ENCODE results near the gene CDH15.
"Not testable (repeated sequence)": the region's sequence is repeated elsewhere in the genome, so short reads cannot be mapped to it uniquely, and the experiment has no call there.

Gene CDH15

GRCh38 chr16:89159066-89159849 lies 12.3 kb upstream of the CDH15 start:
- no peak overlapping the region for H3K4me3 Mint-ChIP-seq
- H3K27ac Mint-ChIP-seq, result no peak overlapping the region
- H3K36me3 Mint-ChIP-seq, result no peaks in the 10 kb centered on the region
- H3K27me3 Mint-ChIP-seq, result peaks cover 15% of the 10 kb centered on the region
- H3K4me1 Mint-ChIP-seq, result peaks cover 45% of the 10 kb centered on the region
- ATAC-seq, result no peak
- no peaks in the 10 kb centered on the region for H3K9me3 Mint-ChIP-seq

- Mint-ChIP-seq H3K27me3 (peaks cover 18% of the 10 kb centered on the region), H3K9me3 (no peaks in the 10 kb centered on the region), H3K36me3 (no peaks in the 10 kb centered on the region), H3K27ac (no peak overlapping the region), H3K4me3 (no peak overlapping the region), H3K4me1 (peaks cover 42% of the 10 kb centered on the region)
- ATAC-seq, result no peak
Observed at GRCh38 chr16:89159850-89160354, 11.6 kb upstream of the CDH15 start.

GRCh38 chr16:89160977-89161701 lies 10.4 kb upstream of the CDH15 start:
- Mint-ChIP-seq H3K4me1 (peaks cover 38% of the 10 kb centered on the region), H3K27ac (peak overlapping the region; percentile 21), H3K9me3 (no peaks in the 10 kb centered on the region), H3K36me3 (no peaks in the 10 kb centered on the region), H3K4me3 (no peak overlapping the region), H3K27me3 (peaks cover 28% of the 10 kb centered on the region)
- no peak for ATAC-seq

- Mint-ChIP-seq H3K4me1 (peaks cover 40% of the 10 kb centered on the region), H3K4me3 (no peak overlapping the region), H3K9me3 (no peaks in the 10 kb centered on the region), H3K27ac (peak overlapping the region; percentile 21), H3K27me3 (peaks cover 28% of the 10 kb centered on the region), H3K36me3 (no peaks in the 10 kb centered on the region)
- ATAC-seq, result no peak
Observed at GRCh38 chr16:89161763-89162713, 9.5 kb upstream of the CDH15 start.

GRCh38 chr16:89163297-89163696 lies 8.3 kb upstream of the CDH15 start:
- H3K27me3 Mint-ChIP-seq, result peaks cover 32% of the 10 kb centered on the region
- peaks cover 51% of the 10 kb centered on the region for H3K4me1 Mint-ChIP-seq
- no peaks in the 10 kb centered on the region for H3K36me3 Mint-ChIP-seq
- H3K4me3 Mint-ChIP-seq, result no peak overlapping the region
- H3K27ac Mint-ChIP-seq, result no peak overlapping the region
- no peaks in the 10 kb centered on the region for H3K9me3 Mint-ChIP-seq
- no peak for ATAC-seq

GRCh38 chr16:89164436-89164835 lies 7.1 kb upstream of the CDH15 start:
- no peaks in the 10 kb centered on the region for H3K36me3 Mint-ChIP-seq
- no peak overlapping the region for H3K4me3 Mint-ChIP-seq
- no peaks in the 10 kb centered on the region for H3K9me3 Mint-ChIP-seq
- ATAC-seq, result no peak
- peak overlapping the region; percentile 50 for H3K27ac Mint-ChIP-seq
- H3K27me3 Mint-ChIP-seq, result peaks cover 43% of the 10 kb centered on the region
- peaks cover 57% of the 10 kb centered on the region for H3K4me1 Mint-ChIP-seq

- Mint-ChIP-seq H3K27me3 (peaks cover 43% of the 10 kb centered on the region), H3K9me3 (no peaks in the 10 kb centered on the region), H3K4me3 (no peak overlapping the region), H3K36me3 (no peaks in the 10 kb centered on the region), H3K4me1 (peaks cover 57% of the 10 kb centered on the region), H3K27ac (peak overlapping the region; percentile 29)
- ATAC-seq, result no peak
Observed at GRCh38 chr16:89164847-89165680, 6.5 kb upstream of the CDH15 start.

GRCh38 chr16:89165681-89165979 lies 5.9 kb upstream of the CDH15 start:
- H3K4me3 Mint-ChIP-seq, H3K9me3 Mint-ChIP-seq, H3K36me3 Mint-ChIP-seq, ATAC-seq: not testable (repeated sequence)
- Mint-ChIP-seq H3K27ac (peak overlapping the region; percentile 29), H3K4me1 (peaks cover 62% of the 10 kb centered on the region), H3K27me3 (peaks cover 48% of the 10 kb centered on the region)

- H3K4me3 Mint-ChIP-seq, result no peak overlapping the region
- no peaks in the 10 kb centered on the region for H3K36me3 Mint-ChIP-seq
- H3K27ac Mint-ChIP-seq, result no peak overlapping the region
- ATAC-seq, result no peak
- peaks cover 63% of the 10 kb centered on the region for H3K4me1 Mint-ChIP-seq
- H3K27me3 Mint-ChIP-seq, result peaks cover 51% of the 10 kb centered on the region
- H3K9me3 Mint-ChIP-seq, result no peaks in the 10 kb centered on the region
Observed at GRCh38 chr16:89166696-89167424, 4.7 kb upstream of the CDH15 start.

GRCh38 chr16:89167425-89167941 lies 4.1 kb upstream of the CDH15 start:
- peaks cover 45% of the 10 kb centered on the region for H3K27me3 Mint-ChIP-seq
- no peak overlapping the region for H3K27ac Mint-ChIP-seq
- no peaks in the 10 kb centered on the region for H3K9me3 Mint-ChIP-seq
- no peaks in the 10 kb centered on the region for H3K36me3 Mint-ChIP-seq
- H3K4me1 Mint-ChIP-seq, result peaks cover 57% of the 10 kb centered on the region
- ATAC-seq, result peak; percentile 70
- H3K4me3 Mint-ChIP-seq, result no peak overlapping the region

GRCh38 chr16:89168381-89169189 lies 3.0 kb upstream of the CDH15 start:
- H3K27me3 Mint-ChIP-seq, result peaks cover 49% of the 10 kb centered on the region
- ATAC-seq, result no peak
- no peak overlapping the region for H3K27ac Mint-ChIP-seq

GRCh38 chr16:89169778-89170177 lies 1.8 kb upstream of the CDH15 start:
- Mint-ChIP-seq H3K4me1 (peaks cover 44% of the 10 kb centered on the region), H3K9me3 (no peaks in the 10 kb centered on the region), H3K4me3 (no peak overlapping the region), H3K27ac (no peak overlapping the region), H3K36me3 (no peaks in the 10 kb centered on the region), H3K27me3 (peaks cover 44% of the 10 kb centered on the region)
- ATAC-seq, result no peak

More at GRCh38 chr16:89168381-89169189, 3.0 kb upstream of the CDH15 start:
- Mint-ChIP-seq H3K4me1 (peaks cover 55% of the 10 kb centered on the region), H3K4me3 (no peak overlapping the region), H3K36me3 (no peaks in the 10 kb centered on the region), H3K9me3 (no peaks in the 10 kb centered on the region)
